Esophagus muscularis mucosa (tissue), 4 donors: ENCODE data around the gene NAV3.

Experiments used
- CTCF ChIP-seq, 3 experiments: fragments of 200-600 bp in 2 of 3; fragments of 450-650 bp in 1 of 3; sonication (generic) in 2 of 3; IDR thresholded peaks; one replicate each; pipeline ENCODE4 v1.5.1; 2017 to 2019; ENCODE audit warnings: antibody characterized with exemption in 3 of 3, mild to moderate bottlenecking in 2 of 3, moderate library complexity in 1 of 3
- EP300 ChIP-seq: sonication (generic); formaldehyde crosslinking; IDR thresholded peaks from one replicate; pipeline ENCODE4 v1.6.1; 2017; ENCODE audit warnings: antibody characterized with exemption
- POLR2A ChIP-seq: fragments of 450-650 bp; IDR thresholded peaks from one replicate; pipeline ENCODE4 v1.6.1; 2017; ENCODE audit warnings: antibody characterized with exemption, moderate library complexity, mild to moderate bottlenecking, low read depth

- TF ChIP-seq EP300 (no peak), POLR2A (no peak), CTCF (IDR thresholded peaks at IDR 0.05) (no peak)
Measured at GRCh38 chr12:77924703-77925102, 94.0 kb downstream of the NAV3 start.
